ENCODE results near the gene BMP6. TPM values are rescaled to one million over a fixed set of nuclear protein-coding genes. Genes with fewer than 3 reads are reported as not detected.

BMP6 gene
- total RNA-seq, 1 donor from 2014 or later: 0.41 TPM

DNA sequence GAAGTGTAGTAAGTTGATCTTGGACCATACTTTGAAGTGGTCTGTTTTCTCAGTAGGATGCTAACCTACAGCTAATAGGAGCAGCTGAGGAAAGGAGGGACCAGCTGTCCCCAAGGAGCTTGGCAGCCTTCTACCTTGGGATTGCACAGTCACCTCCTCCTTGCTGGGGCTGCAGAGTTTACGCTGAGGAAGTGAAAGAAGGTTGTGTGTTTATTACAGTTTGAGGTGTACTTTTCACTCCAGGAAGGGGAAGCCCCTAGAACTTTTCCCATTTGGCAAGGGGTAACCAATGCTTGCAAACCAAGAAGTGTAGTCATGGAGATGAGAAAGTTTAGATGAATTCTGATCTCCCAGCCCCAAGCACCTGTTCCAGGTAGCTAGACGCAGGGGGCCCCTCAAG is 58.8 kb downstream of the BMP6 start:
- no peak overlapping the region for H3K27ac Mint-ChIP-seq
- H3K79me2 ChIP-seq (ENCODE audit: low read depth): no peaks in the 10 kb centered on the region
- no peaks in the 10 kb centered on the region for H3K4me1 ChIP-seq
- no peak overlapping the region for H3K27ac ChIP-seq
- peaks cover 3% of the 10 kb centered on the region for H3K27me3 Mint-ChIP-seq (ENCODE audit: insufficient read depth, low read depth)
- no peaks in the 10 kb centered on the region for H3K9me3 ChIP-seq (ENCODE audit: low read depth)
- no peaks in the 10 kb centered on the region for H3K36me3 ChIP-seq
- no peaks in the 10 kb centered on the region for H3F3A ChIP-seq (ENCODE audit: low read depth)
- no peak for DNase-seq (ENCODE audit: low spot score)
- H3K27me3 ChIP-seq: no peaks in the 10 kb centered on the region
- TF ChIP-seq EZH2phosphoT487 (IDR thresholded peaks at IDR 0.05): no peak
- TF ChIP-seq, protein P1, sequence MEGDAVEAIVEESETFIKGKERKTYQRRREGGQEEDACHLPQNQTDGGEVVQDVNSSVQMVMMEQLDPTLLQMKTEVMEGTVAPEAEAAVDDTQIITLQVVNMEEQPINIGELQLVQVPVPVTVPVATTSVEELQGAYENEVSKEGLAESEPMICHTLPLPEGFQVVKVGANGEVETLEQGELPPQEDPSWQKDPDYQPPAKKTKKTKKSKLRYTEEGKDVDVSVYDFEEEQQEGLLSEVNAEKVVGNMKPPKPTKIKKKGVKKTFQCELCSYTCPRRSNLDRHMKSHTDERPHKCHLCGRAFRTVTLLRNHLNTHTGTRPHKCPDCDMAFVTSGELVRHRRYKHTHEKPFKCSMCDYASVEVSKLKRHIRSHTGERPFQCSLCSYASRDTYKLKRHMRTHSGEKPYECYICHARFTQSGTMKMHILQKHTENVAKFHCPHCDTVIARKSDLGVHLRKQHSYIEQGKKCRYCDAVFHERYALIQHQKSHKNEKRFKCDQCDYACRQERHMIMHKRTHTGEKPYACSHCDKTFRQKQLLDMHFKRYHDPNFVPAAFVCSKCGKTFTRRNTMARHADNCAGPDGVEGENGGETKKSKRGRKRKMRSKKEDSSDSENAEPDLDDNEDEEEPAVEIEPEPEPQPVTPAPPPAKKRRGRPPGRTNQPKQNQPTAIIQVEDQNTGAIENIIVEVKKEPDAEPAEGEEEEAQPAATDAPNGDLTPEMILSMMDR (IDR thresholded peaks at IDR 0.05): no peak
- no peak overlapping the region for H3K4me3 ChIP-seq
- H3K36me3 Mint-ChIP-seq: no peaks in the 10 kb centered on the region
- H2AFZ ChIP-seq (replicated peaks): no peak overlapping the region
- peaks cover 3% of the 10 kb centered on the region for H3K4me1 Mint-ChIP-seq
- no peaks in the 10 kb centered on the region for H4K20me1 ChIP-seq (ENCODE audit: low read depth)
- no peak overlapping the region for H3K4me3 Mint-ChIP-seq
- no peak overlapping the region for H3K9ac ChIP-seq
- no peak overlapping the region for H3K4me2 ChIP-seq
- H3K9me3 Mint-ChIP-seq: no peaks in the 10 kb centered on the region

DNA sequence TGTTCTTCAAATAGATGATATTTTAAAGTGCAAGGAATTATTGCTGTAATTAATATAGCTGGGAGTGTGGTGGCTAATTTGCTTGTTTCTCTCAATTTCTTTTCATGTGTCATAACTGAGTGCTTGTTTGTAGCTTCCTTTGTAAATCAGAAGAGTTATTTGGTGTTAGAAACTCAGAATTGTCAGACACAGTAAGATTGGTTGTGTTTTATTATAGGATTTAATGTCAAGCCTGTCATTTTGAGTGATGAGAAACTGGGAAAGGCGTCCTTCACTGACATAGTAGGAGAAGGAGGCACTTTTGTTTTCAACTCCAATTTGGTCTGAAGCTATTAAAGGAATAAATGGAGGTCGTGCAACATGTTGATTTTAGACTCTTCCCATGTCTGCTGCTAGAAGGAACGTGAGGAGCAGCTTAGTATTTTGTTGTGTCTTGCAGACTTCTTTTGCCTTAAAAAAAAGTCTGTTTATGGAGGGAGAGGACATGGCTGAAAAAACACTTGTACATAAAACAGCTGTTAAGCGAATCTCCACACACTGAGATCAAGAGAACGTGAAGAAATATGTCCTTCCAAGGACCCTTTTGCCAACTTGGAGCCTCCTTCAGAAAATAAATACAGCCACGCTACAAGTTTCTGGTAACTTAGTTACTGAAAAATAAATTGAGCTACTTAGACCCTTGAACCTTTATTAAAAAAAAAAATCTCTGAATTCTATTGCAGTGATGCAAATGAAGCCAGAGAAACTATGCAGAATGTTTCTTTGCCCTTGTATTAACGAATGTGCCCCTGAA is 59.5 kb downstream of the BMP6 start:
- no peak overlapping the region for H3K4me3 ChIP-seq
- H3K4me1 Mint-ChIP-seq: peaks cover 3% of the 10 kb centered on the region
- no peak overlapping the region for H2AFZ ChIP-seq (replicated peaks)
- H3K4me2 ChIP-seq: no peak overlapping the region
- H3K27me3 ChIP-seq: no peaks in the 10 kb centered on the region
- no peak overlapping the region for H3K4me3 Mint-ChIP-seq
- H3K9ac ChIP-seq: no peak overlapping the region
- no peaks in the 10 kb centered on the region for H3K36me3 Mint-ChIP-seq
- H3K9me3 ChIP-seq (ENCODE audit: low read depth): no peaks in the 10 kb centered on the region
- no peaks in the 10 kb centered on the region for H3K36me3 ChIP-seq
- H3K79me2 ChIP-seq (ENCODE audit: low read depth): no peaks in the 10 kb centered on the region
- TF ChIP-seq EZH2phosphoT487 (IDR thresholded peaks at IDR 0.05): no peak
- no peaks in the 10 kb centered on the region for H4K20me1 ChIP-seq (ENCODE audit: low read depth)
- peaks cover 3% of the 10 kb centered on the region for H3K27me3 Mint-ChIP-seq (ENCODE audit: insufficient read depth, low read depth)
- no peak overlapping the region for H3K27ac ChIP-seq
- H3K4me1 ChIP-seq: no peaks in the 10 kb centered on the region
- H3K27ac Mint-ChIP-seq: no peak overlapping the region
- H3K9me3 Mint-ChIP-seq: no peaks in the 10 kb centered on the region
- DNase-seq (ENCODE audit: low spot score): no peak
- no peaks in the 10 kb centered on the region for H3F3A ChIP-seq (ENCODE audit: low read depth)

DNA sequence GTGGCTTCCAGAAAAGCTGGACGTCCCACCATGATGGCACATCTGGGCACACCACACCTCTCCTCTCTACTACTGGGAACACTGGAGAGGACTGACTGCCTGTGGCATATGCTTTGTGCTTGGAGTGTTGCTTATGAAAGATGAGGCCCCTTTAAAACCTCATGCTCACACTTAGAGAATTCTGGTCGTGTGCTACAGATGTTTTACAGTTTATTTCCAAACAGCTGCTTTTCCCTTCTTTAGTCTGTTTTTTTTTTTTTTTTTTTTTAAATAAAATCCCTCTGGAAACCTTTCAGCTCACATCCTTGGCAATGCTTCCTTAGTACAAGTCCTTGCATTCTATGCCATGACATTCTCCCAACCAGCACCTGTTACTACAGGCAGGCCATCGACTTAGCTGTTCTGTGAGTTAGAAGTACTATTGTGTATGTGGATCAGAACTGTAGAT is 60.3 kb downstream of the BMP6 start:
- H3K4me3 Mint-ChIP-seq: no peak overlapping the region
- no peak overlapping the region for H3K4me3 ChIP-seq
- DNase-seq (ENCODE audit: low spot score): no peak
- no peaks in the 10 kb centered on the region for H3F3A ChIP-seq (ENCODE audit: low read depth)
- no peak overlapping the region for H3K27ac Mint-ChIP-seq
- TF ChIP-seq, protein P1 (IDR thresholded peaks at IDR 0.05): no peak
- no peak for TF ChIP-seq EZH2phosphoT487 (IDR thresholded peaks at IDR 0.05)
- TF ChIP-seq EZH2 (IDR thresholded peaks at IDR 0.05): no peak
- no peaks in the 10 kb centered on the region for H3K9me3 ChIP-seq (ENCODE audit: low read depth)
- no peaks in the 10 kb centered on the region for H4K20me1 ChIP-seq (ENCODE audit: low read depth)
- no peaks in the 10 kb centered on the region for H3K9me3 Mint-ChIP-seq
- no peak overlapping the region for H2AFZ ChIP-seq (replicated peaks)
- H3K27me3 Mint-ChIP-seq (ENCODE audit: insufficient read depth, low read depth): peaks cover 3% of the 10 kb centered on the region
- H3K27ac ChIP-seq: no peak overlapping the region
- H3K4me1 ChIP-seq: no peaks in the 10 kb centered on the region
- H3K36me3 ChIP-seq: no peaks in the 10 kb centered on the region
- no peaks in the 10 kb centered on the region for H3K36me3 Mint-ChIP-seq
- H3K27me3 ChIP-seq: no peaks in the 10 kb centered on the region
- H3K9ac ChIP-seq: no peak overlapping the region
- H3K4me1 Mint-ChIP-seq: peaks cover 3% of the 10 kb centered on the region
- no peaks in the 10 kb centered on the region for H3K79me2 ChIP-seq (ENCODE audit: low read depth)
- no peak overlapping the region for H3K4me2 ChIP-seq

DNA sequence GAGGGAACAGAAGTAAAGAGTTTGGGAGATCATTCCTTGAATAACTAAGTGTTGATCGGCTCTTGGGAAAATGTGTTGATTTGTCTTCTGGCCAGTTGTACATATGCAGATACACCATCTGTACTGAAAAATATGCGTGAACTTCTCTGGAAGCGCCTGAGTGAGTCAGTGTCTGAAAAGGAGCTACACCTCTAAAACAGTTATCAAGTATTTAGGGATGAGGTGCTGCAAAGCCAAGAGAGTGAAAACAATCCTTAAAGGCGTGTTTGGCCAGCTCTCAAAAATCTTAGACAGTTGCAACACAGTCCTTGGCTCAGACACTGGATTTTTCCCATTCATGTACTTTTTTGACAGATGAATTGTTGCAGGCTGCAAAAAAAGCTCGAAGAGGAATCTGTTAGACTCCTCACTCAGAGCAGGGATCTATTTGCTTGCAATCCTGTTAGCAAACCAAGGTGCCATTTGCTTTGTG is 61.3 kb downstream of the BMP6 start:
- H3K9me3 Mint-ChIP-seq: no peaks in the 10 kb centered on the region
- no peak overlapping the region for H2AFZ ChIP-seq (replicated peaks)
- no peak overlapping the region for H3K27ac ChIP-seq
- no peaks in the 10 kb centered on the region for H3K9me3 ChIP-seq (ENCODE audit: low read depth)
- no peaks in the 10 kb centered on the region for H3K4me1 ChIP-seq
- H3K4me3 ChIP-seq: no peak overlapping the region
- H3F3A ChIP-seq (ENCODE audit: low read depth): no peaks in the 10 kb centered on the region
- H3K4me2 ChIP-seq: no peak overlapping the region
- no peaks in the 10 kb centered on the region for H3K36me3 Mint-ChIP-seq
- H3K79me2 ChIP-seq (ENCODE audit: low read depth): no peaks in the 10 kb centered on the region
- no peak overlapping the region for H3K9ac ChIP-seq
- TF ChIP-seq EZH2 (IDR thresholded peaks at IDR 0.05) (no peak), EZH2phosphoT487 (IDR thresholded peaks at IDR 0.05) (no peak)
- TF ChIP-seq, protein P1 (IDR thresholded peaks at IDR 0.05): no peak
- no peaks in the 10 kb centered on the region for H3K36me3 ChIP-seq
- no peaks in the 10 kb centered on the region for H3K27me3 ChIP-seq
- DNase-seq (ENCODE audit: low spot score): no peak
- H3K27ac Mint-ChIP-seq: no peak overlapping the region
- H3K4me3 Mint-ChIP-seq: no peak overlapping the region
- H3K4me1 Mint-ChIP-seq: peaks cover 3% of the 10 kb centered on the region
- no peaks in the 10 kb centered on the region for H4K20me1 ChIP-seq (ENCODE audit: low read depth)
- H3K27me3 Mint-ChIP-seq (ENCODE audit: insufficient read depth, low read depth): no peaks in the 10 kb centered on the region
